GM12878 (cell line): Measurements from ENCODE around the gene CTNS. TPM values are rescaled to one million over a fixed set of nuclear protein-coding genes. Genes with fewer than 3 reads are reported as not detected.
A peak's percentile ranks its signal among the peaks of the same experiment; 100 is the strongest.

Source experiments
- ASH2L ChIP-seq: fragments of 300-600, 200-600 bp; sonication (generic); IDR thresholded peaks from 2 replicates; pipeline ENCODE4 v1.6.1; 2017; ENCODE audit warnings: low read depth, mild to moderate bottlenecking, borderline replicate concordance
- ATF2 ChIP-seq: IDR thresholded peaks from 2 replicates; pipeline ENCODE4 v1.6.1; 2012; ENCODE audit warnings: low read length, inconsistent platforms
- ATF7 ChIP-seq: fragments of 450-650 bp; IDR thresholded peaks from 2 replicates; pipeline ENCODE4 v1.6.1; 2016; ENCODE audit warnings: low read depth, mild to moderate bottlenecking
- CHD2 ChIP-seq: IDR thresholded peaks from 2 replicates; pipeline ENCODE4 v1.6.1; 2011; ENCODE audit warnings: low read depth, low read length, improper control_type of control experiment, borderline replicate concordance
- CREB1 ChIP-seq: IDR thresholded peaks from 2 replicates; pipeline ENCODE4 v1.6.1; 2012; ENCODE audit warnings: low read depth, mild to moderate bottlenecking, inconsistent platforms
- EED ChIP-seq: sonication (generic); IDR thresholded peaks from 2 replicates; pipeline ENCODE4 v1.6.1; 2016; ENCODE audit warnings: antibody characterized with exemption, low read depth
- EGR1 ChIP-seq, 2 experiments: IDR thresholded peaks; 1 replicate in 1 of 2; 2 replicates in 1 of 2; pipeline ENCODE4 v1.6.1; 2011 to 2012; ENCODE audit warnings: low read depth in 2 of 2, low read length in 2 of 2, borderline replicate concordance in 1 of 2, mild to moderate bottlenecking in 1 of 2, moderate library complexity in 1 of 2
- ELK1 ChIP-seq: IDR thresholded peaks from 2 replicates; pipeline ENCODE4 v1.6.1; 2012; ENCODE audit warnings: low read depth, low read length, improper control_type of control experiment
- EP300 ChIP-seq, 2 experiments: fragments of 150-350 bp in 1 of 2; IDR thresholded peaks; 2 replicates each; pipeline ENCODE4 v1.6.1; 2011 to 2012; ENCODE audit warnings: low read depth in 2 of 2, low read length in 2 of 2, borderline replicate concordance in 1 of 2, improper control_type of control experiment in 1 of 2, inconsistent platforms in 1 of 2; ENCODE audit not compliant: control insufficient read depth in 1 of 2
- ESRRA ChIP-seq: IDR thresholded peaks from 2 replicates; pipeline ENCODE4 v1.6.1; 2012; ENCODE audit warnings: mild to moderate bottlenecking, low read length, improper control_type of control experiment
- HDAC2 ChIP-seq: fragments of 200-600 bp; sonication (generic); IDR thresholded peaks from 2 replicates; pipeline ENCODE4 v1.6.1; 2017
- IRF3 ChIP-seq: fragments of 450-650 bp; IDR thresholded peaks from 2 replicates; pipeline ENCODE4 v1.6.1; 2014; ENCODE audit warnings: mild to moderate bottlenecking
- MTA2 ChIP-seq: fragments of 450-650 bp; IDR thresholded peaks from 2 replicates; pipeline ENCODE4 v1.6.1; 2016; ENCODE audit warnings: low read depth, mild to moderate bottlenecking, moderate library complexity
- MTA3 ChIP-seq: IDR thresholded peaks from 2 replicates; pipeline ENCODE4 v1.6.1; 2012; ENCODE audit warnings: low read length, inconsistent platforms, borderline replicate concordance
- NBN ChIP-seq: fragments of 450-650 bp; IDR thresholded peaks from 2 replicates; pipeline ENCODE4 v1.6.1; 2016
- PAX8 ChIP-seq: fragments of 450-650 bp; IDR thresholded peaks from 2 replicates; pipeline ENCODE4 v1.6.1; 2017; ENCODE audit warnings: mild to moderate bottlenecking, moderate library complexity
- PBX3 ChIP-seq: IDR thresholded peaks from 2 replicates; pipeline ENCODE4 v1.6.1; 2011; ENCODE audit warnings: mild to moderate bottlenecking, low read depth, low read length, moderate library complexity; ENCODE audit not compliant: insufficient replicate concordance
- RELA ChIP-seq: fragments of 450-650 bp; IDR thresholded peaks from 2 replicates; pipeline ENCODE4 v1.8.0; 2014; ENCODE audit warnings: borderline replicate concordance; ENCODE audit not compliant: partially characterized antibody
- SMC3 ChIP-seq: IDR thresholded peaks from 2 replicates; pipeline ENCODE4 v1.6.1; 2011; ENCODE audit warnings: low read length, improper control_type of control experiment, borderline replicate concordance
- SP1 ChIP-seq: IDR thresholded peaks from one replicate; pipeline ENCODE4 v1.6.1; 2011; ENCODE audit warnings: low read depth, low read length
- STAT1 ChIP-seq: fragments of 450-650 bp; conservative IDR thresholded peaks from 2 replicates; pipeline ENCODE4 v1.6.1; 2014; ENCODE audit warnings: antibody characterized with exemption, mild to moderate bottlenecking
- TARDBP ChIP-seq: IDR thresholded peaks from 2 replicates; pipeline ENCODE4 v1.6.1; 2016; ENCODE audit warnings: borderline replicate concordance
- ZBED1 ChIP-seq: IDR thresholded peaks from 2 replicates; pipeline ENCODE4 v1.6.1; 2016; ENCODE audit warnings: borderline replicate concordance
- ZBTB11 ChIP-seq: fragments of 450-650 bp; formaldehyde crosslinking; IDR thresholded peaks from 2 replicates; pipeline ENCODE4 v1.5.0; 2022; ENCODE audit warnings: mild to moderate bottlenecking, missing genetic modification characterization
- ZNF384 ChIP-seq: IDR thresholded peaks from 2 replicates; pipeline ENCODE4 v1.6.1; 2012; ENCODE audit warnings: low read depth, mild to moderate bottlenecking, low read length, improper control_type of control experiment, borderline replicate concordance
- polyA plus RNA-seq, 11 experiments: library from polyadenylated mRNA; depleted of rRNA in 4 of 11; unstranded in 6 of 11; stranded (reverse) in 5 of 11; fragments of >200 nt; fragmentation: Nextera tagmentation in 4 of 11; fragmentation: Illumina TruSeq in 1 of 11; extraction: Ambion mirVana in 4 of 11; extraction: Trizol in 1 of 11; gene quantifications; 1 replicate in 1 of 11; 2 replicates in 10 of 11; pipeline versions ENCODE4 v1.2.1 to v1.2.3, GENCODE V29; 2011 to 2016; ENCODE audit warnings: inconsistent platforms in 2 of 11, missing spikeins in 2 of 11, low read depth in 1 of 11
- total RNA-seq, 4 experiments: library from RNA; depleted of rRNA in 3 of 4; stranded (reverse); fragments of >200 nt in 3 of 4; fragmentation: Illumina TruSeq in 1 of 4; extraction: Trizol in 1 of 4; gene quantifications; 2 replicates each; pipeline versions ENCODE4 v1.2.1 to v1.2.3, GENCODE V29; 2013 to 2021

CTNS gene
- total and polyA plus RNA-seq, 10 of the 15 experiments (the other 5 are each of a cell fraction or from before 2014, with no cell fraction given), result 0.92 to 10.7 (median 6.4) TPM

DNA sequence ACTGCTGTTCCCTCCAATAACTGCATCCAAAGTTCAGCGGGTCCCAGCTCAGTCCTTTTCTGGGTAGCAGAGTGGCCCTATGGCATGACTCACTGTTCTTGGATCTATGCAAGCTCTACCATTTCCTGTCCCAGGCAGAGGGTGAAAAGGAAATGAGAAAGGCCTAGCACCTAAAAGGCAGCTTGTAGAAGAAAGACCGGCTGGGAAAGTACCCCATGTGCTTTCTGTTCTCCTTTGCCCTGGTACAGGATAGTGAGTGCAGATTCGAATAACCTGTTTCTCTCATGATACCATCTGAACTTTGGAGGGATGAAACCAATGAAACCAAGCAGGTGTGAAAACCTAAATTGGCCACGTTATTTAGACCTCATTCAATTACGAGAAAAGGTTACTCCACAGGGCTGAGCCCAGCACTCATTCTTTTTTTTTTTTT lies 74.4 kb downstream of the CTNS start (continued):
- no peak for TF ChIP-seq IRF3
- TF ChIP-seq ATF7, result peak; percentile 95
- peak; percentile 99 for TF ChIP-seq NBN
- TF ChIP-seq MTA3, result peak; percentile 94
- TF ChIP-seq EP300 (IDR thresholded peaks at IDR 0.05; ENCODE audit: borderline replicate concordance in 1 of 2, control insufficient read depth in 1 of 2, low read depth in 2 of 2, low read length in 2 of 2), result peak; percentile 70 to 94; a peak in 3 of 4 replicates
- no peak for TF ChIP-seq SMC3
- TF ChIP-seq HDAC2, result no peak
- no peak for TF ChIP-seq ESRRA
- TF ChIP-seq RELA, result peak; percentile 95
- no peak for TF ChIP-seq ZBTB11 (CRISPR knock-in tag)
- peak; percentile 47 for TF ChIP-seq SP1
- TF ChIP-seq STAT1, result no peak
- peak; percentile 78; the same call in 1 of the 2 replicates for TF ChIP-seq ATF2
- TF ChIP-seq ELK1, result no peak
- no peak for TF ChIP-seq PAX8
- TF ChIP-seq EED, result peak; percentile 95
- peak in 1 of 2 experiments; percentile 16; a peak in 1 of 3 replicates for TF ChIP-seq EGR1 (IDR thresholded peaks at IDR 0.05; ENCODE audit: borderline replicate concordance in 1 of 2, low read depth in 2 of 2, low read length in 2 of 2)
- TF ChIP-seq ASH2L, result no peak
- peak; percentile 53 for TF ChIP-seq CREB1
- TF ChIP-seq ZBED1, result no peak; the same call in 1 of the 2 replicates
- TF ChIP-seq ZNF384, result peak; percentile 95
- peak; percentile 65; the same call in 1 of the 2 replicates for TF ChIP-seq CHD2
- peak; percentile 99 for TF ChIP-seq MTA2
- no peak for TF ChIP-seq TARDBP
- TF ChIP-seq PBX3, result no peak
